Stimulated activated memory B cell treated with anti-CD40 and anti-IgM and Interleukin-4, amounts not matched to agents 10 μg/mL and 1 μg/mL and 100 μg/mL, for 72 hours (primary cell): Measurements from ENCODE around the gene GSTA2.
"Not testable (repeated sequence)": the region's sequence is repeated elsewhere in the genome, so short reads cannot be mapped to it uniquely, and the experiment has no call there.

Experiments used
- ATAC-seq: fragments of 150-1000 bp; cut with Tn5 transposase; 2 replicates; pipeline ENCODE4 v1.10.0; 2021
- H3K27ac Mint-ChIP-seq: one replicate; pipeline ENCODE4 v1.8.0; 2022; ENCODE audit warnings: mild to moderate bottlenecking, mixed read lengths
- H3K27me3 Mint-ChIP-seq: one replicate; pipeline ENCODE4 v1.8.0; 2022; ENCODE audit warnings: mixed read lengths
- H3K36me3 Mint-ChIP-seq: one replicate; pipeline ENCODE4 v1.8.0; 2022; ENCODE audit warnings: mixed read lengths
- H3K4me1 Mint-ChIP-seq: one replicate; pipeline ENCODE4 v1.8.0; 2022; ENCODE audit warnings: mixed read lengths
- H3K4me3 Mint-ChIP-seq: one replicate; pipeline ENCODE4 v1.8.0; 2022; ENCODE audit warnings: mild to moderate bottlenecking, moderate library complexity, mixed read lengths
- H3K9me3 Mint-ChIP-seq: one replicate; pipeline ENCODE4 v1.8.0; 2022; ENCODE audit warnings: mixed read lengths

Gene GSTA2

DNA sequence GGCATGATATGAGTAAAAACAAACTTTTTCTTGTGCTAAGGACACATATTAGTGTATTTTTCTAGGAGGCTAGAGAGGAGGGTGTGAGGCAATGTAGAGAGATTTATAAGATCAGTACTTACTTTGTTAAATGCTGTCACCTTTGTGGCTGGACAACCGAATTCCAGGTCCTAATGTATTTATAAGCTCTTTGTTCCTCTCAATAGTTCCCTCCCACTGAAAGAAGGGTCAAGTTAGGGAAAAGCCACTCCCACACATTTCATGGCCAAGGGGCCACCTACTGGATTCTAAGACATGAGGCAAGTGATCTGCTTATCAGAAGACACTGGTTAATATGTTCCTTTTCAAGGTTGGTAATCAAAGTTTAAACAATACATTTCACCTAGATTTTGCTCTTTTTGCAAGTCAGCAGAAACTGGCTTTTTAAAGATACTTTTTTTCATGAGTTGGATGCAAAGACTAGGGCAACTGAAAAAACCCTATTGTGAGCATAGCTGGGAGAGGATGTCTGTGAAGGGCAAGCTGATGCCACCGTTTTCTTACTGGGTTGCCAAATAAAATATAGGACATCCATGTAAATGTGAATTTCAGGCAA is at the start of gene GSTA2:
Gene GSTA2, minus strand, starts transcription at position 154 of the 595 bp plus-strand sequence. CDS start 5,528 bp downstream, outside the sequence.
- H3K36me3 Mint-ChIP-seq, H3K9me3 Mint-ChIP-seq, ATAC-seq, H3K4me1 Mint-ChIP-seq, H3K27ac Mint-ChIP-seq, H3K4me3 Mint-ChIP-seq: not testable (repeated sequence)
- H3K27me3 Mint-ChIP-seq: peaks cover 23% of the 10 kb centered on the region

- not testable (repeated sequence) for H3K36me3 Mint-ChIP-seq, H3K4me1 Mint-ChIP-seq, ATAC-seq, H3K27ac Mint-ChIP-seq, H3K9me3 Mint-ChIP-seq, H3K4me3 Mint-ChIP-seq
- H3K27me3 Mint-ChIP-seq: peaks cover 37% of the 10 kb centered on the region
These were observed 46.5 kb upstream of the GSTA2 start for GRCh38 chr6:52809777-52810176.

GRCh38 chr6:52808660-52809059 is 45.4 kb upstream of the GSTA2 start:
- Mint-ChIP-seq H3K9me3 (no peaks in the 10 kb centered on the region), H3K27me3 (peaks cover 44% of the 10 kb centered on the region), H3K36me3 (no peaks in the 10 kb centered on the region), H3K27ac (no peak overlapping the region), H3K4me1 (no peaks in the 10 kb centered on the region), H3K4me3 (no peak overlapping the region)
- ATAC-seq: no peak

GRCh38 chr6:52803668-52804255 is 40.5 kb upstream of the GSTA2 start, which contains the start of gene GSTA1:
TSS of gene GSTA1 (minus strand) at chr6:52803816. CDS start at chr6:52799267, 4,549 bp downstream.
- not testable (repeated sequence) for H3K27ac Mint-ChIP-seq, H3K4me1 Mint-ChIP-seq, H3K36me3 Mint-ChIP-seq

DNA sequence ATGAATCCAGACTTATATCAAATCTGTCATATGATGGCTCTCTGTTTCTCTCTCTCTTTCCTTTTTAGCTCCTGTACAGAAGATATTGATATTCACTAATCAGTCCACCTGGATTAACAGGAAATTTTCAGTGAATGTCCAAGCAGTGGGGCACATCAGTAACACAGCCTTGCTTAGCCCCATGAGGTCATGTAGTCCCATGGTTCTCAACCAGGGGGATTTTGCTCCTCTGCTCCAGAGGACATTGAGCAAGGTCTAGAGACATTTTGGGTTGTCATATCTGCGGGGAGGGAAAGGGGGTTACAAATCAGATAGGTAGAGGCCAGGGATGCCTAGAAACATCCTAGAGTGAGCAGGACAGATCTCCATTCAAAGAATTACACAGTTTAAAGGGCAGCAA is 39.5 kb upstream of the GSTA2 start:
- no peak overlapping the region for H3K27ac Mint-ChIP-seq
- no peak for ATAC-seq
- H3K36me3 Mint-ChIP-seq: no peaks in the 10 kb centered on the region
- peaks cover 47% of the 10 kb centered on the region for H3K27me3 Mint-ChIP-seq
- no peaks in the 10 kb centered on the region for H3K4me1 Mint-ChIP-seq
- H3K9me3 Mint-ChIP-seq: no peaks in the 10 kb centered on the region
- H3K4me3 Mint-ChIP-seq: no peak overlapping the region

More at GRCh38 chr6:52803668-52804255, 40.5 kb upstream of the GSTA2 start, which contains the start of gene GSTA1:
- not testable (repeated sequence) for H3K4me3 Mint-ChIP-seq, ATAC-seq, H3K9me3 Mint-ChIP-seq
- peaks cover 47% of the 10 kb centered on the region for H3K27me3 Mint-ChIP-seq

- Mint-ChIP-seq H3K9me3 (no peaks in the 10 kb centered on the region), H3K27ac (no peak overlapping the region), H3K27me3 (peaks cover 39% of the 10 kb centered on the region), H3K36me3 (no peaks in the 10 kb centered on the region), H3K4me3 (no peak overlapping the region), H3K4me1 (no peaks in the 10 kb centered on the region)
- ATAC-seq: no peak
These were observed 38.0 kb upstream of the GSTA2 start for GRCh38 chr6:52801188-52801841.

DNA sequence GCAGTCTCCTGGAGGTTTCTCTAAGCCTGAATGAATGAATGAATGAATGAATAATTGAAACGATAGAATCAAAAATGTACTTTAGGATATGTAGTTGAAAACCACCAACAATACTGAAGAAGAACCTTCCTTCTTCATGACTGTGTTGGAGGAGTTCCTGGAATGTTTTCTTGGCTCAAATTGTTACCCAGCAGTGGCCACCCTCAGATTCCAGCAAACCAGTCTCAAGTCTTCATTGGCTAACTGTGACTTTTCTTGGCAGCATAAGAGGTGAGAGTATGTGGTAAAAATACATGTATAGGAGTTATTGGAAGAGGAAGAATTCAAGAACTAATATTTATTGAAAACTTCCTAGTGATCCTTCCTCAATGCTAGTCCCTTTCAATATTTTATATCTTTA is 36.0 kb upstream of the GSTA2 start:
- not testable (repeated sequence) for H3K36me3 Mint-ChIP-seq, H3K4me1 Mint-ChIP-seq, H3K9me3 Mint-ChIP-seq, H3K27ac Mint-ChIP-seq, H3K4me3 Mint-ChIP-seq, ATAC-seq
- peaks cover 33% of the 10 kb centered on the region for H3K27me3 Mint-ChIP-seq

- not testable (repeated sequence) for H3K27me3 Mint-ChIP-seq, ATAC-seq, H3K36me3 Mint-ChIP-seq, H3K4me3 Mint-ChIP-seq, H3K4me1 Mint-ChIP-seq, H3K27ac Mint-ChIP-seq, H3K9me3 Mint-ChIP-seq
These were observed 31.1 kb upstream of the GSTA2 start for GRCh38 chr6:52794366-52794765.

DNA sequence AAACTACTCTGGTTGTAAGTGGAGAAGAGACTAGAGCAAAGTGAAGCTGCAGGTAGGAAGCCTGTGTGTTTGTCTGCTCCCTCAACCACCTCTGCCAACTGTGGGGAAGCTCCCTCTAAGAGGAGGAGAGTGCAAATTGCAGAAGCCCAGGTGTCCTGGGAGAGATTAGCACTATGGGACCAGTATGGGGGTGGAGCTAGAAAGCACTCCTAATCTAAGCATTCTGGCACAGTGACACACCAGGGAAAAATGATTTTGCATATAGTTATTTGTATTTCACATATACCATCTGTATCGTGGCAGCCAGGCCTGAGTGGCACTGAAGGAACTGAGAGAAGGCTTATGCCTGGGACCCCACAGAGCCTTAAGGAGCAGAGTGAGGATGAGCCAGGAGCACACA is 27.6 kb upstream of the GSTA2 start:
- peaks cover 4% of the 10 kb centered on the region for H3K27me3 Mint-ChIP-seq
- no peak overlapping the region for H3K27ac Mint-ChIP-seq
- H3K4me3 Mint-ChIP-seq: no peak overlapping the region
- H3K36me3 Mint-ChIP-seq: peaks cover 6% of the 10 kb centered on the region
- ATAC-seq: no peak
- H3K9me3 Mint-ChIP-seq: peaks cover 8% of the 10 kb centered on the region
- no peaks in the 10 kb centered on the region for H3K4me1 Mint-ChIP-seq

GRCh38 chr6:52789658-52790057 is 26.4 kb upstream of the GSTA2 start:
- H3K36me3 Mint-ChIP-seq, ATAC-seq, H3K27ac Mint-ChIP-seq, H3K27me3 Mint-ChIP-seq, H3K9me3 Mint-ChIP-seq, H3K4me3 Mint-ChIP-seq, H3K4me1 Mint-ChIP-seq: not testable (repeated sequence)

GRCh38 chr6:52788478-52788877 is 25.2 kb upstream of the GSTA2 start:
- Mint-ChIP-seq H3K4me1 (no peaks in the 10 kb centered on the region), H3K4me3 (no peak overlapping the region), H3K27ac (no peak overlapping the region), H3K9me3 (peaks cover 12% of the 10 kb centered on the region), H3K27me3 (no peaks in the 10 kb centered on the region), H3K36me3 (peaks cover 6% of the 10 kb centered on the region)
- no peak for ATAC-seq

DNA sequence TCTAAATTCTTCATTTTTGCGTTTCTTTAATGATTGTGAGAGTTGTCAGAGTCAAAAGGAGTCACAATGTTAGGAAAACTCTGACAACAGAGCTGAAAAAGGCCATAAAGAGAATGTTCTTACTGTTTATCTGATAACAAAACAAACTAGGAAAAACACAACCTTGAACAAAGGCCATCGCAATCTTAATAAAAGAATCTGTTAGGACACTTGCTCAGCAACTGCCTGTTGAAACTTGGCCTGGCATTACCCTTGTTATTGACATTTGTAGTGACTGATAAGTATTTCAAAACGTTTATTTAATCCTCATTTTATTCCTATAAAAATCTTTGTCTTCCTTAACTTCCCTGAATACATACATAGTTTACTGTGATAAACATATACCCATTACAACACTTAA is 24.6 kb upstream of the GSTA2 start:
- peaks cover 9% of the 10 kb centered on the region for H3K9me3 Mint-ChIP-seq
- no peak overlapping the region for H3K27ac Mint-ChIP-seq
- H3K4me1 Mint-ChIP-seq: no peaks in the 10 kb centered on the region
- H3K4me3 Mint-ChIP-seq: no peak overlapping the region
- no peaks in the 10 kb centered on the region for H3K27me3 Mint-ChIP-seq
- no peak for ATAC-seq
- peaks cover 6% of the 10 kb centered on the region for H3K36me3 Mint-ChIP-seq

GRCh38 chr6:52786249-52786956 is 23.1 kb upstream of the GSTA2 start:
- H3K27ac Mint-ChIP-seq: no peak overlapping the region
- H3K27me3 Mint-ChIP-seq: no peaks in the 10 kb centered on the region
- ATAC-seq: peak; percentile 32
- H3K4me1 Mint-ChIP-seq: no peaks in the 10 kb centered on the region
- peaks cover 4% of the 10 kb centered on the region for H3K9me3 Mint-ChIP-seq
- H3K36me3 Mint-ChIP-seq: no peaks in the 10 kb centered on the region
- no peak overlapping the region for H3K4me3 Mint-ChIP-seq

DNA sequence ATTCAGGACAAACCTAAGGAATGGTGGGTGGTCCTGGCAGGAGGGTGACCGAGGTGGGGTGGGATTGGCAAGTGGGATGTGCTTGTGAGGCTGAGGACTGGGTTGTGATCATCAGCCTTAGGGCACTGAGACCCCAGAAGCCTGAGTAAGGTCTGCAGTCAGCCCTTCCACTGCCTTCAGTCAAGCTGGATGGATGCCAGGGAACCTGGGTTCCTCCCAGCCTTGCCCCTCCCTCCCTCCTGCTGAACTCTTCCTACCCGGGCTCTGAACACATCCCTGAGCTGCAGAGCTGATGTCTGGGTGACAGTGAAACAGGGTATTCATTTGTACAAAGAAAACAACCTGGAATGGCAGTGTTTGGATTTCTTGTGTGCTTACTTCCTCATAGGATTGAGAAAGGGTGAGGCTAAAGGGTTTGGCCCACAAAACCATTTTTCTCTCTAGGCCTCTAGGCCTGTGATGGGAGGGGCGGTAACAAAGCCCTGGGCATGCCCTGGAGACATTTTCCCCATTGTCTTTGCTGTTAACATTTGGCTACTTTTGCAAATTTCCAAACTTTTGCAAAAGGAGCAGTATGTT is 19.5 kb upstream of the GSTA2 start:
- not testable (repeated sequence) for H3K4me3 Mint-ChIP-seq, H3K27me3 Mint-ChIP-seq, H3K27ac Mint-ChIP-seq, ATAC-seq, H3K4me1 Mint-ChIP-seq, H3K36me3 Mint-ChIP-seq, H3K9me3 Mint-ChIP-seq

- not testable (repeated sequence) for H3K4me3 Mint-ChIP-seq, H3K4me1 Mint-ChIP-seq, H3K9me3 Mint-ChIP-seq, H3K27me3 Mint-ChIP-seq, H3K27ac Mint-ChIP-seq, H3K36me3 Mint-ChIP-seq, ATAC-seq
These were observed 18.9 kb upstream of the GSTA2 start for GRCh38 chr6:52782209-52782608.
